Endothelial cell of umbilical vein (primary cell): ENCODE results near the gene RPS5. TPM values are rescaled to one million over a fixed set of nuclear protein-coding genes. Genes with fewer than 3 reads are reported as not detected.

Source experiments
- BruUV-seq: library from RNA; stranded (reverse); fragments of 400-500 nt; replicated peaks from 2 replicates; lab custom pipeline; 2021; lab: Mats Ljungman, UMichigan
- CTCF ChIA-PET: fragments of 300-600, 350-600 bp; sonication (Branson Sonifier 250); formaldehyde crosslinking; loops from one replicate; lab custom pipeline; 2021; ENCODE audit warnings: antibody characterized with exemption, inconsistent platforms; lab: Charles Lee
- POLR2A ChIA-PET: fragments of 300-600, 350-600 bp; sonication (Branson Sonifier 250); formaldehyde crosslinking; loops from one replicate; lab custom pipeline; 2021; ENCODE audit warnings: antibody characterized with exemption, inconsistent platforms; lab: Charles Lee
- DNase-seq: peaks from one replicate; pipeline ENCODE4 v3.0.0-alpha.2; 2011; ENCODE audit warnings: low read depth, low spot score
- FAIRE-seq: peaks from 2 replicates; lab custom pipeline; 2011; peaks lifted over from hg19 to GRCh38; lab: Jason Lieb, UNC
- H2AFZ ChIP-seq: 2 replicates; pipeline ENCODE4 v1.6.0; 2012; ENCODE audit warnings: low read depth, low read length, control low read depth, inconsistent platforms
- H3K27ac ChIP-seq: 2 replicates; pipeline ENCODE4 v1.5.1; 2011; ENCODE audit warnings: low read depth, mild to moderate bottlenecking, control low read depth, low read length, moderate library complexity; ENCODE audit not compliant: insufficient read depth
- H3K27me3 ChIP-seq, 2 experiments: 2 replicates each; pipeline versions ENCODE4 v1.6.0 to v1.6.1; 2011; ENCODE audit warnings: low read length in 2 of 2, mixed read lengths in 1 of 2; ENCODE audit not compliant: control insufficient read depth in 2 of 2, insufficient read depth in 2 of 2
- H3K36me3 ChIP-seq, 2 experiments: 2 replicates in 1 of 2; 3 replicates in 1 of 2; pipeline ENCODE4 v1.5.1; 2011; ENCODE audit warnings: low read length in 2 of 2, mild to moderate bottlenecking in 1 of 2, moderate library complexity in 1 of 2; ENCODE audit not compliant: control insufficient read depth in 2 of 2, insufficient read depth in 2 of 2; ENCODE audit errors: extremely low read depth in 1 of 2
- H3K4me1 ChIP-seq: 3 replicates; pipeline ENCODE4 v1.5.1; 2011; ENCODE audit warnings: mild to moderate bottlenecking, low read length; ENCODE audit not compliant: control insufficient read depth, insufficient read depth; ENCODE audit errors: extremely low read depth
- H3K4me2 ChIP-seq: 2 replicates; pipeline ENCODE4 v1.6.1; 2011; ENCODE audit warnings: low read length, control low read depth, mixed read lengths; ENCODE audit not compliant: insufficient read depth
- H3K4me3 ChIP-seq, 3 experiments: fragments of 200-600 bp in 1 of 3; sonication (generic), shearing (Covaris generic) in 1 of 3; replicated peaks in 1 of 3; 2 replicates each; pipeline ENCODE4 v1.5.1; 2011 to 2016; ENCODE audit warnings: control low read depth in 3 of 3, low read length in 3 of 3, mild to moderate bottlenecking in 2 of 3, inconsistent platforms in 1 of 3, low read depth in 1 of 3, moderate library complexity in 1 of 3; ENCODE audit not compliant: insufficient read depth in 1 of 3
- H3K79me2 ChIP-seq: 2 replicates; pipeline ENCODE4 v1.6.0; 2012; ENCODE audit warnings: low read length, inconsistent platforms; ENCODE audit not compliant: control insufficient read depth, insufficient read depth
- H3K9ac ChIP-seq: replicated peaks from 2 replicates; pipeline ENCODE3; 2011; ENCODE audit warnings: low read length, control low read depth; ENCODE audit not compliant: insufficient read depth; ENCODE audit errors: extremely low read depth
- H3K9me1 ChIP-seq: replicated peaks from 3 replicates; pipeline ENCODE4 v1.6.0; 2011; ENCODE audit warnings: mild to moderate bottlenecking, low read length; ENCODE audit not compliant: control insufficient read depth, insufficient read depth; ENCODE audit errors: extremely low read depth
- H3K9me3 ChIP-seq: replicated peaks from 2 replicates; pipeline ENCODE4 v1.5.1; 2012; ENCODE audit warnings: low read length, inconsistent platforms; ENCODE audit not compliant: control insufficient read depth, insufficient read depth
- H4K20me1 ChIP-seq: replicated peaks from 2 replicates; pipeline ENCODE3; 2011; ENCODE audit warnings: mild to moderate bottlenecking, low read length; ENCODE audit not compliant: control insufficient read depth, insufficient read depth; ENCODE audit errors: extremely low read depth
- EZH2 ChIP-seq: IDR thresholded peaks from 2 replicates; pipeline ENCODE4 v1.6.1; 2012; ENCODE audit warnings: borderline replicate concordance, low read depth, mild to moderate bottlenecking, moderate library complexity, low read length, inconsistent platforms; ENCODE audit not compliant: severe bottlenecking
- FOS ChIP-seq: IDR thresholded peaks from 2 replicates; pipeline ENCODE4 v1.6.1; 2011; ENCODE audit warnings: mild to moderate bottlenecking, low read length, moderate library complexity, borderline replicate concordance; ENCODE audit not compliant: insufficient read depth
- GATA2 ChIP-seq: IDR thresholded peaks from 2 replicates; pipeline ENCODE4 v1.7.0; 2011; ENCODE audit warnings: low read depth, mild to moderate bottlenecking, moderate library complexity, mixed read lengths, low read length; ENCODE audit not compliant: insufficient read length, insufficient read depth
- POLR2A ChIP-seq: IDR thresholded peaks from 2 replicates; pipeline ENCODE4 v1.6.1; 2012; ENCODE audit warnings: low read depth, mild to moderate bottlenecking, control low read depth, low read length
- POLR2AphosphoS5 ChIP-seq: IDR thresholded peaks from 2 replicates; pipeline ENCODE4 v1.6.1; 2012; ENCODE audit warnings: low read depth, mild to moderate bottlenecking, control low read depth, low read length, moderate library complexity; ENCODE audit not compliant: insufficient read depth
- dilution Hi-C: fragments of 300-500 bp; cut with MboI; formaldehyde crosslinking; loops from one replicate; pipeline ENCODE4 v1.15.0; 2019; ENCODE audit warnings: low sequenced_read_pairs; ENCODE audit not compliant: extremely low pct_ligation_motif_present
- intact Hi-C: fragments of 100-400 bp; cut with micrococcal nuclease; formaldehyde crosslinking; loops from one replicate; pipeline ENCODE4 v1.10.0; 2022
- polyA plus RNA-seq, 4 experiments: library from polyadenylated mRNA; depleted of rRNA in 3 of 4; stranded (reverse) in 3 of 4; unstranded in 1 of 4; fragments of >200 nt; gene quantifications; 2 replicates each; pipeline versions ENCODE4 v1.2.1 to v1.2.3, GENCODE V29; 2011 to 2012; ENCODE audit warnings: missing spikeins in 1 of 4
- total RNA-seq: library from RNA; stranded (reverse); gene quantifications from 2 replicates; pipeline ENCODE4 v1.2.3, GENCODE V29; 2021
- TF ChIP-seq, protein P1 (sequence below): IDR thresholded peaks from 2 replicates; pipeline ENCODE4 v1.6.1; 2011; ENCODE audit not compliant: insufficient read depth, insufficient read length

Gene RPS5
- total and polyA plus RNA-seq, 2 donors (not counting 3 experiments of a cell fraction or from before 2014, with no cell fraction given), result 993 to 3,430 TPM

GRCh38 chr19:58366585-58367430 is 20.3 kb upstream of the RPS5 start:
- TF ChIP-seq POLR2A, result no peak
- TF ChIP-seq EZH2, result no peak
- TF ChIP-seq, protein P1, sequence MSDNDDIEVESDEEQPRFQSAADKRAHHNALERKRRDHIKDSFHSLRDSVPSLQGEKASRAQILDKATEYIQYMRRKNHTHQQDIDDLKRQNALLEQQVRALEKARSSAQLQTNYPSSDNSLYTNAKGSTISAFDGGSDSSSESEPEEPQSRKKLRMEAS, result no peak
- TF ChIP-seq FOS, result no peak
- TF ChIP-seq POLR2AphosphoS5, result no peak
- no peak for TF ChIP-seq GATA2

More at GRCh38 chr19:58366585-58367430, 20.3 kb upstream of the RPS5 start:
- CTCF ChIA-PET, result no interaction called here
- H3K9me3 ChIP-seq, result no peaks in the 10 kb centered on the region
- no peaks in the 10 kb centered on the region for H3K79me2 ChIP-seq
- H3K36me3 ChIP-seq, result no peaks in the 10 kb centered on the region
- BruUV-seq, result no TSS peak
- no peaks in the 10 kb centered on the region for H3K4me1 ChIP-seq
- no peaks in the 10 kb centered on the region for H4K20me1 ChIP-seq
- intact Hi-C loops, result no loop called here
- H3K9me1 ChIP-seq, result no peaks in the 10 kb centered on the region
- FAIRE-seq, result no peak
- POLR2A ChIA-PET, result no interaction called here
- H3K4me3 ChIP-seq, result no peak overlapping the region
- dilution Hi-C loops, result no loop called here
- no peak overlapping the region for H3K9ac ChIP-seq
- H2AFZ ChIP-seq, result no peak overlapping the region
- no peak overlapping the region for H3K4me2 ChIP-seq
- DNase-seq, result no peak
- no peak overlapping the region for H3K27ac ChIP-seq
- peaks cover 10 to 28% of the 10 kb centered on the region in 2 experiments for H3K27me3 ChIP-seq
